HepG2 (cell line): ENCODE data around the gene IRF7. TPM values are rescaled to one million over a fixed set of nuclear protein-coding genes. Genes with fewer than 3 reads are reported as not detected.
A peak's percentile ranks its signal among the peaks of the same experiment; 100 is the strongest.

ENCODE experiments used
- ATAC-seq: fragments of 200-7000 bp; cut with Tn5 transposase; 3 replicates; pipeline ENCODE4 v1.9.1; 2020; ENCODE audit warnings: mild to moderate bottlenecking, moderate library complexity
- BruUV-seq: library from RNA; stranded (reverse); fragments of 400-500 nt; replicated peaks from 2 replicates; lab custom pipeline; 2021; lab: Mats Ljungman, UMichigan
- CTCF ChIA-PET: fragments of 300-600 bp; formaldehyde crosslinking; extraction: SDS; loops from one replicate; lab custom pipeline; 2021; ENCODE audit warnings: low total read pairs, inconsistent platforms, low intra/inter-chr PET ratio; lab: Yijun Ruan, JAX
- POLR2A ChIA-PET: fragments of 350-600 bp; sonication (Branson Sonifier 250); formaldehyde crosslinking; loops from one replicate; lab custom pipeline; 2020; ENCODE audit warnings: antibody characterized with exemption, inconsistent platforms; lab: Yijun Ruan, JAX
- DNase-seq: peaks from one replicate; pipeline ENCODE4 v3.0.0-alpha.2; 2015; ENCODE audit warnings: low spot score
- FAIRE-seq: peaks from 3 replicates; lab custom pipeline; 2011; peaks lifted over from hg19 to GRCh38; lab: Jason Lieb, UNC
- H2AFZ ChIP-seq: one replicate; pipeline ENCODE4 v1.6.1; 2011; ENCODE audit warnings: low read length, inconsistent platforms
- H3K27ac ChIP-seq: fragments of 300-600 bp; 3 replicates; pipeline ENCODE4 v1.8.0; 2011; ENCODE audit warnings: mixed run types, mild to moderate bottlenecking, mixed read lengths, low read length, inconsistent platforms; ENCODE audit not compliant: insufficient read depth; ENCODE audit errors: extremely low read length
- H3K27me3 ChIP-seq, 2 experiments: fragments of 200-600 bp in 1 of 2; 2 replicates in 1 of 2; 3 replicates in 1 of 2; pipeline versions ENCODE4 v1.6.0 to v1.8.0; 2011; ENCODE audit warnings: low read length in 2 of 2, mild to moderate bottlenecking in 2 of 2, moderate library complexity in 2 of 2, inconsistent platforms in 1 of 2; ENCODE audit not compliant: insufficient read depth in 2 of 2, control insufficient read depth in 1 of 2
- H3K36me3 ChIP-seq, 2 experiments: fragments of 200-600 bp in 1 of 2; replicated peaks in 1 of 2; 2 replicates in 1 of 2; 3 replicates in 1 of 2; pipeline versions ENCODE4 v1.5.1 to v1.8.0; 2011; ENCODE audit warnings: low read length in 2 of 2, inconsistent platforms in 1 of 2; ENCODE audit not compliant: insufficient read depth in 2 of 2, control insufficient read depth in 1 of 2
- H3K4me1 ChIP-seq: 2 replicates; pipeline ENCODE4 v1.5.1; 2012; ENCODE audit warnings: low read length, inconsistent platforms; ENCODE audit not compliant: insufficient read depth
- H3K4me2 ChIP-seq: 2 replicates; pipeline ENCODE4 v1.6.0; 2011; ENCODE audit warnings: low read depth, low read length, inconsistent platforms
- H3K4me3 ChIP-seq, 3 experiments: fragments of 200-600 bp in 1 of 3; sonication (generic), shearing (Covaris generic) in 1 of 3; replicated peaks in 1 of 3; 2 replicates each; pipeline ENCODE4 v1.5.1; 2011 to 2016; ENCODE audit warnings: low read length in 3 of 3, inconsistent platforms in 2 of 3, low read depth in 2 of 3, mild to moderate bottlenecking in 2 of 3, control low read depth in 1 of 3, mixed read lengths in 1 of 3; ENCODE audit not compliant: insufficient read depth in 1 of 3
- H3K79me2 ChIP-seq: one replicate; pipeline ENCODE4 v1.6.1; 2011; ENCODE audit warnings: low read length, inconsistent platforms; ENCODE audit not compliant: insufficient read depth
- H3K9ac ChIP-seq: 2 replicates; pipeline ENCODE4 v1.6.0; 2011; ENCODE audit warnings: mild to moderate bottlenecking, low read depth, low read length, inconsistent platforms; ENCODE audit not compliant: insufficient read depth
- H3K9me3 ChIP-seq: 2 replicates; pipeline ENCODE4 v1.5.1; 2012; ENCODE audit warnings: mild to moderate bottlenecking, low read length
- H4K20me1 ChIP-seq: 2 replicates; pipeline ENCODE4 v1.6.0; 2011; ENCODE audit warnings: inconsistent platforms, mild to moderate bottlenecking, low read length, moderate library complexity; ENCODE audit not compliant: insufficient read depth
- AGO2 ChIP-seq: fragments of 200-400 bp; formaldehyde crosslinking; optimal IDR thresholded peaks from 2 replicates; pipeline ENCODE3; 2017; ENCODE audit warnings: mild to moderate bottlenecking, low read depth, low read length, moderate library complexity
- HMG20A ChIP-seq: IDR thresholded peaks from 2 replicates; pipeline ENCODE4 v1.6.1; 2016; ENCODE audit warnings: borderline replicate concordance
- PAF1 ChIP-seq: IDR thresholded peaks from 2 replicates; pipeline ENCODE4 v1.6.1; 2016; ENCODE audit warnings: missing genetic modification reagents, missing compliant biosample characterization
- POLR2G ChIP-seq: fragments of 200-400 bp; formaldehyde crosslinking; IDR thresholded peaks from 2 replicates; pipeline ENCODE4 v1.6.1; 2018; ENCODE audit warnings: mild to moderate bottlenecking, low read depth, low read length, moderate library complexity
- RBM22 ChIP-seq: fragments of 200-400 bp; formaldehyde crosslinking; optimal IDR thresholded peaks from 2 replicates; pipeline ENCODE3; 2017; ENCODE audit warnings: mild to moderate bottlenecking, low read length, moderate library complexity
- SATB2 ChIP-seq: sonication (generic); formaldehyde crosslinking; IDR thresholded peaks from 2 replicates; pipeline ENCODE4 v1.5.0; 2020; ENCODE audit warnings: missing genetic modification reagents
- TAF1 ChIP-seq: sonication (generic); formaldehyde crosslinking; IDR thresholded peaks from 2 replicates; pipeline ENCODE4 v1.4.0; 2020; ENCODE audit warnings: missing genetic modification reagents
- THAP11 ChIP-seq: IDR thresholded peaks from 2 replicates; pipeline ENCODE4 v1.6.1; 2016; ENCODE audit warnings: missing biosample characterization, missing genetic modification reagents
- ZNF562 ChIP-seq: sonication (generic); formaldehyde crosslinking; IDR thresholded peaks from 2 replicates; pipeline ENCODE4 v1.8.0; 2022; ENCODE audit warnings: missing genetic modification reagents, borderline replicate concordance
- WGBS: methylation state at CpG from one replicate; pipeline ENCODE4 v1.1.6; 2017; ENCODE audit warnings: low lambda C conversion rate; 5-methylcytosine and 5-hydroxymethylcytosine counted together
- in situ Hi-C: cut with HindIII; loops from 2 replicates; pipeline ENCODE4 v1.10.0; 2017; ENCODE audit warnings: low pct_unique_long_range_greater_than_20kb; ENCODE audit not compliant: extremely low pct_ligation_motif_present
- intact Hi-C: fragments of 100-400 bp; cut with micrococcal nuclease; formaldehyde crosslinking; loops from one replicate; pipeline ENCODE4 v1.10.0; 2022; ENCODE audit not compliant: unreplicated experiment
- polyA plus RNA-seq, 8 experiments: library from polyadenylated mRNA; depleted of rRNA in 3 of 8; stranded (reverse) in 7 of 8; unstranded in 1 of 8; fragments of >200 nt; fragmentation: Illumina TruSeq in 4 of 8; extraction: Trizol in 4 of 8; gene quantifications; 2 replicates each; pipeline versions ENCODE4 v1.2.1 to v1.2.3, GENCODE V29; 2011 to 2016; ENCODE audit warnings: low read depth in 4 of 8, missing spikeins in 1 of 8, mixed read lengths in 1 of 8; ENCODE audit not compliant: insufficient read depth in 1 of 8
- total RNA-seq, 5 experiments: library from RNA; depleted of rRNA; stranded (reverse); fragments of >200 nt; fragmentation: Illumina TruSeq; extraction: Trizol; gene quantifications; 2 replicates each; pipeline ENCODE4 v1.2.3, GENCODE V29; 2016; ENCODE audit warnings: low read depth in 1 of 5
- TF ChIP-seq, protein P1 (sequence below): sonication (generic); formaldehyde crosslinking; IDR thresholded peaks from 2 replicates; pipeline ENCODE4; 2020; ENCODE audit warnings: missing genetic modification reagents, mild to moderate bottlenecking, borderline replicate concordance
- TF ChIP-seq, protein P2 (sequence below): sonication (generic); formaldehyde crosslinking; IDR thresholded peaks from 2 replicates; pipeline ENCODE4 v1.5.0; 2020; ENCODE audit warnings: mild to moderate bottlenecking, missing genetic modification reagents
- TF ChIP-seq, protein P3 (sequence below): sonication (generic); formaldehyde crosslinking; conservative IDR thresholded peaks from 2 replicates; pipeline ENCODE4 v1.4.0; 2020; ENCODE audit warnings: missing genetic modification reagents
- TF ChIP-seq, protein P4 (sequence below): sonication (generic); formaldehyde crosslinking; IDR thresholded peaks from 2 replicates; pipeline ENCODE4 v1.9.0; 2022; ENCODE audit warnings: missing genetic modification reagents, mild to moderate bottlenecking, borderline replicate concordance

IRF7 gene
- total and polyA plus RNA-seq, 2 of the 13 experiments (the other 11 are each of a cell fraction or from before 2014, with no cell fraction given) = not detected

DNA sequence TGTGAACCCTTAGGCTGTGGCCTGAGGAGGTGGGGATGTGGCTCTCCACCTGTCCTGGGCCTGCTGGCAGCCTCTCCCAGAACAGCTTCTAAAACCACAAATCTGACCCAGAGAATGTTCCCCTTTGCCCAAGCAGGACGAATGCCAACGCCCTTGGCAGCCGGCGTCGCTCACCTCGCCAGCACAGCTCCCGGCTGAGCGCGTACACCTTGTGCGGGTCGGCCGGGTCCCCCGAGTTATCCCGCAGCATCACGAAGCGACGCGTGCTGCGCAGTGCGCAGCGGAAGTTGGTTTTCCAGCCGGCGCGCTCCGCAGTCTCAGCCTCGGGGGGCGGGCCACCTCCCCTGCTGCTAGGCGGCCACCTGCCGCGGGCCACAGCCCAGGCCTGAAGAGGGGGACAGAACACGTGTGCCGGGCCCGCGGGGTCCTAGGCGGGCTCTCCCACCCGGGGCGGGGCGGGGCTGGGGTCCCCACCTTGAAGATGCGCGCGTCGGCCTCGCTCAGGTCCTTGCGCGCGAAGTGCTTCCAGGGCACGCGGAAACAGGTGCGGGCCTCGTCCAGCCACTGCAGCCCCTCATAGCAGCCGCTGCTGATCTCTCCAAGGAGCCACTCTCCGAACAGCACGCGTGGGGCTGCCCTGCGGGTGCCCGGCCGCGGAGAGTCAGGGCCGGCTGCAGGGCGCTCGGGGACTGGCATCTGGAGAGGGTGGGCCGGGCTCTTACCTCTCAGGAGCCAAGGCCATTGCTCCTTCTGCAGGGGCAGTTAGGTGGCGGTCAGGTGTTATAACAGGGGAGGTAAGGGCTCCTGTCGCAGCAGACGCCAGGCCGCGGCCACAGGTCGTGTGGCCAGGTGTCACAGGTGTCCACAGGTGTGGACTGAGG lies 887 bp downstream of the IRF7 start:
- Histone ChIP-seq H3K4me2 (no peak overlapping the region), H3K27ac (no peak overlapping the region), H3K4me3 (no peak overlapping the region), H3K9ac (no peak overlapping the region), H4K20me1 (peaks cover 3% of the 10 kb centered on the region; the same call in 1 of the 2 replicates), H3K36me3 (peaks cover 28 to 50% of the 10 kb centered on the region in 2 experiments; a peak in 4 of 5 replicates), H3K27me3 (no peaks in the 10 kb centered on the region), H3K79me2 (no peaks in the 10 kb centered on the region), H2AFZ (no peak overlapping the region), H3K4me1 (no peaks in the 10 kb centered on the region), H3K9me3 (no peaks in the 10 kb centered on the region)
- ChIA-PET CTCF (no interaction called here), POLR2A (no interaction called here)
- ATAC-seq (no peak), FAIRE-seq (no peak), DNase-seq (no peak)
- WGBS = 97% methylated on average over 25 of the region's 68 CpGs
- intact Hi-C loops (loop anchor here (10.0 kb wide), 1 partner anchor 60 kb away; no protein-coding TSS in a partner anchor), in situ Hi-C loops (no loop called here)
- no TSS peak for BruUV-seq
- TF ChIP-seq, protein P1, sequence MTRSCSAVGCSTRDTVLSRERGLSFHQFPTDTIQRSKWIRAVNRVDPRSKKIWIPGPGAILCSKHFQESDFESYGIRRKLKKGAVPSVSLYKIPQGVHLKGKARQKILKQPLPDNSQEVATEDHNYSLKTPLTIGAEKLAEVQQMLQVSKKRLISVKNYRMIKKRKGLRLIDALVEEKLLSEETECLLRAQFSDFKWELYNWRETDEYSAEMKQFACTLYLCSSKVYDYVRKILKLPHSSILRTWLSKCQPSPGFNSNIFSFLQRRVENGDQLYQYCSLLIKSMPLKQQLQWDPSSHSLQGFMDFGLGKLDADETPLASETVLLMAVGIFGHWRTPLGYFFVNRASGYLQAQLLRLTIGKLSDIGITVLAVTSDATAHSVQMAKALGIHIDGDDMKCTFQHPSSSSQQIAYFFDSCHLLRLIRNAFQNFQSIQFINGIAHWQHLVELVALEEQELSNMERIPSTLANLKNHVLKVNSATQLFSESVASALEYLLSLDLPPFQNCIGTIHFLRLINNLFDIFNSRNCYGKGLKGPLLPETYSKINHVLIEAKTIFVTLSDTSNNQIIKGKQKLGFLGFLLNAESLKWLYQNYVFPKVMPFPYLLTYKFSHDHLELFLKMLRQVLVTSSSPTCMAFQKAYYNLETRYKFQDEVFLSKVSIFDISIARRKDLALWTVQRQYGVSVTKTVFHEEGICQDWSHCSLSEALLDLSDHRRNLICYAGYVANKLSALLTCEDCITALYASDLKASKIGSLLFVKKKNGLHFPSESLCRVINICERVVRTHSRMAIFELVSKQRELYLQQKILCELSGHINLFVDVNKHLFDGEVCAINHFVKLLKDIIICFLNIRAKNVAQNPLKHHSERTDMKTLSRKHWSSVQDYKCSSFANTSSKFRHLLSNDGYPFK (CRISPR knock-in tag) = no peak
- TF ChIP-seq THAP11 (CRISPR knock-in tag) (no peak), RBM22 (peak; percentile 19), AGO2 (peak; percentile 82), POLR2G (0 out of 2 replicates have a peak, but pooled peaks have one; percentile 32), HMG20A (CRISPR knock-in tag) (no peak), PAF1 (CRISPR knock-in tag) (0 out of 2 replicates have a peak, but pooled peaks have one; percentile 37), TAF1 (CRISPR knock-in tag) (no peak), ZNF562 (CRISPR knock-in tag) (no peak), SATB2 (CRISPR knock-in tag) (no peak)
- TF ChIP-seq, protein P2, sequence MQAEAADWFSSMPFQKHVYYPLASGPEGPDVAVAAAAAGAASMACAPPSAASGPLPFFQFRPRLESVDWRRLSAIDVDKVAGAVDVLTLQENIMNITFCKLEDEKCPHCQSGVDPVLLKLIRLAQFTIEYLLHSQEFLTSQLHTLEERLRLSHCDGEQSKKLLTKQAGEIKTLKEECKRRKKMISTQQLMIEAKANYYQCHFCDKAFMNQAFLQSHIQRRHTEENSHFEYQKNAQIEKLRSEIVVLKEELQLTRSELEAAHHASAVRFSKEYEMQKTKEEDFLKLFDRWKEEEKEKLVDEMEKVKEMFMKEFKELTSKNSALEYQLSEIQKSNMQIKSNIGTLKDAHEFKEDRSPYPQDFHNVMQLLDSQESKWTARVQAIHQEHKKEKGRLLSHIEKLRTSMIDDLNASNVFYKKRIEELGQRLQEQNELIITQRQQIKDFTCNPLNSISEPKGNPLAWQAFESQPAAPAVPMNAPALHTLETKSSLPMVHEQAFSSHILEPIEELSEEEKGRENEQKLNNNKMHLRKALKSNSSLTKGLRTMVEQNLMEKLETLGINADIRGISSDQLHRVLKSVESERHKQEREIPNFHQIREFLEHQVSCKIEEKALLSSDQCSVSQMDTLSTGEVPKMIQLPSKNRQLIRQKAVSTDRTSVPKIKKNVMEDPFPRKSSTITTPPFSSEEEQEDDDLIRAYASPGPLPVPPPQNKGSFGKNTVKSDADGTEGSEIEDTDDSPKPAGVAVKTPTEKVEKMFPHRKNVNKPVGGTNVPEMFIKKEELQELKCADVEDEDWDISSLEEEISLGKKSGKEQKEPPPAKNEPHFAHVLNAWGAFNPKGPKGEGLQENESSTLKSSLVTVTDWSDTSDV = no peak
- TF ChIP-seq, protein P3, sequence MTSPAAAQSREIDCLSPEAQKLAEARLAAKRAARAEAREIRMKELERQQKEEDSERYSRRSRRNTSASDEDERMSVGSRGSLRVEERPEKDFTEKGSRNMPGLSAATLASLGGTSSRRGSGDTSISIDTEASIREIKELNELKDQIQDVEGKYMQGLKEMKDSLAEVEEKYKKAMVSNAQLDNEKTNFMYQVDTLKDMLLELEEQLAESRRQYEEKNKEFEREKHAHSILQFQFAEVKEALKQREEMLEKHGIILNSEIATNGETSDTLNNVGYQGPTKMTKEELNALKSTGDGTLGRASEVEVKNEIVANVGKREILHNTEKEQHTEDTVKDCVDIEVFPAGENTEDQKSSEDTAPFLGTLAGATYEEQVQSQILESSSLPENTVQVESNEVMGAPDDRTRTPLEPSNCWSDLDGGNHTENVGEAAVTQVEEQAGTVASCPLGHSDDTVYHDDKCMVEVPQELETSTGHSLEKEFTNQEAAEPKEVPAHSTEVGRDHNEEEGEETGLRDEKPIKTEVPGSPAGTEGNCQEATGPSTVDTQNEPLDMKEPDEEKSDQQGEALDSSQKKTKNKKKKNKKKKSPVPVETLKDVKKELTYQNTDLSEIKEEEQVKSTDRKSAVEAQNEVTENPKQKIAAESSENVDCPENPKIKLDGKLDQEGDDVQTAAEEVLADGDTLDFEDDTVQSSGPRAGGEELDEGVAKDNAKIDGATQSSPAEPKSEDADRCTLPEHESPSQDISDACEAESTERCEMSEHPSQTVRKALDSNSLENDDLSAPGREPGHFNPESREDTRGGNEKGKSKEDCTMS (CRISPR knock-in tag) = no peak
- TF ChIP-seq, protein P4, sequence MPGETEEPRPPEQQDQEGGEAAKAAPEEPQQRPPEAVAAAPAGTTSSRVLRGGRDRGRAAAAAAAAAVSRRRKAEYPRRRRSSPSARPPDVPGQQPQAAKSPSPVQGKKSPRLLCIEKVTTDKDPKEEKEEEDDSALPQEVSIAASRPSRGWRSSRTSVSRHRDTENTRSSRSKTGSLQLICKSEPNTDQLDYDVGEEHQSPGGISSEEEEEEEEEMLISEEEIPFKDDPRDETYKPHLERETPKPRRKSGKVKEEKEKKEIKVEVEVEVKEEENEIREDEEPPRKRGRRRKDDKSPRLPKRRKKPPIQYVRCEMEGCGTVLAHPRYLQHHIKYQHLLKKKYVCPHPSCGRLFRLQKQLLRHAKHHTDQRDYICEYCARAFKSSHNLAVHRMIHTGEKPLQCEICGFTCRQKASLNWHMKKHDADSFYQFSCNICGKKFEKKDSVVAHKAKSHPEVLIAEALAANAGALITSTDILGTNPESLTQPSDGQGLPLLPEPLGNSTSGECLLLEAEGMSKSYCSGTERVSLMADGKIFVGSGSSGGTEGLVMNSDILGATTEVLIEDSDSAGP = peak; percentile 29; the same call in 1 of the 2 replicates
